Neural progenitor cell (in vitro differentiated cells): ENCODE data around the gene FBXW7.

Experiments
- CTCF ChIP-seq: fragments of 200-600 bp; sonication (generic); IDR thresholded peaks from 2 replicates; pipeline ENCODE4 v1.5.1; 2017; ENCODE audit warnings: antibody characterized with exemption, mild to moderate bottlenecking
- EZH2 ChIP-seq: fragments of 200-600 bp; sonication (generic); IDR thresholded peaks from 2 replicates; pipeline ENCODE4 v1.6.1; 2017; ENCODE audit warnings: antibody characterized with exemption, mild to moderate bottlenecking, moderate library complexity
- EZH2phosphoT487 ChIP-seq: fragments of 200-600 bp; sonication (generic); IDR thresholded peaks from 2 replicates; pipeline ENCODE4 v1.6.1; 2017; ENCODE audit warnings: antibody characterized with exemption

- TF ChIP-seq CTCF (no peak), EZH2phosphoT487 (no peak), EZH2 (no peak)
Measured at GRCh38 chr4:152534541-152535359, 1.1 kb downstream of the FBXW7 start.
